Brain pericyte (primary cell): ENCODE results near the gene DCTD.

Source experiments
- DNase-seq: peaks from one replicate; pipeline ENCODE4 v3.0.0-alpha.2; 2012; ENCODE audit warnings: low read depth, low spot score

Gene DCTD

DNA sequence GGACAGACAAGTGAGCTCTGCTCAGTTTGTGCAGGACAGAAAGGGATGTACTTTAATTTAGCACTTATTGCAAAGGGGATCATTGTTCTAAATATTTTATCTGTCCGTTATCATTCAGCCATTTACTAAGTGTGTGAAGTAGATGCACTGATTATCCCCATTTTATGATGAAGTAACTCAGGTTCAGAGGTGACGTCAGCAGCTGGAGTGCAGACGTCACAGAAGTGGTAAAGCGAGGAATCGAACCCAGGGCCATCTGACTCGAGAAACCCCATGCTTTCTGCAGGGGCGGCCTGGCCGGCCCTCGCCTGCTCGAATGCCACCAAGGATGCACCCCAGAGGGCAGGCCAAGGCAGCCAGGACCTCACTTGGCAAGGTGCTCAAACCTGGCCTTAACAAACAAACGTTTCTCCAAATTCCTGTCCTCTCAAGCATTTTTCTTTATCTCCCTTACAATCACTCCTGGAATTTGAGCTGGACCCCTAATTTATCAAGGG is 75.0 kb downstream of the DCTD start:
- DNase-seq = no peak

DNA sequence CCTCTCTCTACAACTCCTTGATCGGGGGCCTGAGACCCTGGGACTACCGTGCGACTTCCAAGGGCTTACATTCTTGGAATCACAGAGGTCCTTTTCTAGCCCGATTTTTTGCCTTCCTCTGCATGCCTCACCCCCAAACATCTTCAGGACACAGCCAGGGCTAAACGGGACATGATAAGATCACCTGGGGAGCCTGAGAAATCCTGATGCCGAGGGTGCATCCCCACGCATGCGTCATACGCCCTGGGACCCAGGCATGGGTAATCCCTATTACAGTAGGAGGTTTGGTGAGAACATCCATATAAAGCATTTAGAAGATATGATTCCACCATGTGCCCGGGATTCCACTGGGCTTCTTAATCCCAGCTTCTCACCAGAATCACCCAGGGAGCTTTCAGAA is 77.1 kb downstream of the DCTD start:
- no peak for DNase-seq
